Astrocyte (in vitro differentiated cells and primary cell): ENCODE measurements around the gene SCYGR3.
"Not testable (repeated sequence)": the region's sequence is repeated elsewhere in the genome, so short reads cannot be mapped to it uniquely, and the experiment has no call there.

Experiments used
- CTCF ChIP-seq: IDR thresholded peaks from 2 replicates; pipeline ENCODE4 v1.5.1; 2011; ENCODE audit warnings: low read depth, mild to moderate bottlenecking, inconsistent platforms, low read length, moderate library complexity; ENCODE audit not compliant: insufficient read depth
- EZH2 ChIP-seq: IDR thresholded peaks from 2 replicates; pipeline ENCODE4 v1.6.1; 2012; ENCODE audit warnings: mild to moderate bottlenecking, low read length, inconsistent platforms; ENCODE audit not compliant: insufficient read depth

- not testable (repeated sequence) for TF ChIP-seq CTCF, EZH2
These were observed 15.7 kb downstream of the SCYGR3 start, which contains the start of gene SCYGR2 for GRCh38 chr2:227598835-227599503.
